GM04503 (cell line): ENCODE data around the gene MYO1B.
A peak's percentile ranks its signal among the peaks of the same experiment; 100 is the strongest.
"Not testable (repeated sequence)": the region's sequence is repeated elsewhere in the genome, so short reads cannot be mapped to it uniquely, and the experiment has no call there.

Source experiments
- DNase-seq: peaks from one replicate; pipeline ENCODE4 v3.0.0-alpha.2; 2012; ENCODE audit warnings: low read depth

MYO1B gene

GRCh38 chr2:191405546-191405945 is 160.3 kb downstream of the MYO1B start:
- DNase-seq, result no peak

GRCh38 chr2:191410646-191411436 is 165.6 kb downstream of the MYO1B start:
- no peak for DNase-seq

- no peak for DNase-seq
Measured at GRCh38 chr2:191411472-191411871, 166.3 kb downstream of the MYO1B start.

DNA sequence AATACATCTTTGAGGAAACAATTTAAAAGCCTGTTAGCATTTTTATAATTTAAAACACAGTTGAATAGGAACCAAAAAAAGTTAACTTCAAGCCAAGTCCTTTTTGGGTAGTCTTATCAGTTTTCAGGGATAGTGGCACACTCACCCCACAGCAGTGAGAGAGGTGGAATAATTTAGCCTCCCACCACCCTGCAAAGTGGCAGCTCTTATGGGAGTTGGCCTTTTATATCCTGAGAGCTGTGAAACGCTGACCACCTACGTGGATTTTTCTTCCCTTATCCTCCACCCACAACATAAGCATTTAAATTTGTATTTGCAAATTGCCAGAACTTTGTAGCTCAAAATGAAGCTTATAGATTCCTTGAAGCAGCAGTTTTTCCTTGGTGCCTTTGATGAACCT is 167.1 kb downstream of the MYO1B start:
- no peak for DNase-seq

DNA sequence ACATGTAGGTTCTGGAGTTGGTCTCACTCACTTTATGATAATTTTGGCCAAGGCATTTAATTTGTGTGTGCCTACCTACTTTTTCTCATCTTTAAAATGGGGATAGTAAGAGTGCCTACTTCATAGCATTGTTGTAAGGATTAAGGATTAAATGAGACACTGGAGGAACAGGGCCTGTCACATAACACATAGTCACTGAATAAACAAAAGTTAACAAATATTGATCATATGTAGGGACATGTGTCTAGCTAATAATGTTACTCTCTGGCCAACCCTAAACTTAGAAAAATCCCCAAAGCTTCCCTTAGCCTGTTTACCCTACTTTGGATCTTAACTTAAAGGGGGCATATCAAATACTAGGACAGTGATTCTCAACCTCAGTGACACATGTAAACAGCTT is 169.9 kb downstream of the MYO1B start:
- DNase-seq, result no peak

DNA sequence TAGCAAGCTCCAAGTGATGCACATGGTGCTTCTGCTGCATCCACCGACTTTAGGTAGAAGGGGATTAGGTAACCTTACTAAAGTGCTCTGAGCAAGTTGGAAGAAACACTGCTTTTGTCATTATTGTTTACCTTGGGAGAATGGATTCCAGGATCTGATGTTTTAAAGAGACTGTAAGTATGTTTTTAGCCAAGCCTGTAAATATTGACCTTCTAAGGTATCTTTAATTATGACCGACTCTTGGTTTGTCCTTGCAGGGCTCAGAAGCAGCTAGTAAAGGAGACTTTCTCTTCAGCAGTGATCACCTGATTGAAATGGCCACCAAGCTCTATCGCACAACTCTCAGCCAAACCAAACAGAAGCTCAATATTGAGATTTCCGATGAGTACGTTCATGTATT is 170.7 kb downstream of the MYO1B start:
- DNase-seq, result no peak

GRCh38 chr2:191417746-191418145 is 172.5 kb downstream of the MYO1B start:
- DNase-seq, result no peak

- DNase-seq, result no peak
Measured at GRCh38 chr2:191421950-191422349, 176.7 kb downstream of the MYO1B start.

GRCh38 chr2:191427031-191427430 is 181.8 kb downstream of the MYO1B start:
- DNase-seq, result no peak

GRCh38 chr2:191428141-191428540 is 182.9 kb downstream of the MYO1B start:
- peak; percentile 43 for DNase-seq

GRCh38 chr2:191430476-191430875 is 185.3 kb downstream of the MYO1B start:
- DNase-seq, result no peak

DNA sequence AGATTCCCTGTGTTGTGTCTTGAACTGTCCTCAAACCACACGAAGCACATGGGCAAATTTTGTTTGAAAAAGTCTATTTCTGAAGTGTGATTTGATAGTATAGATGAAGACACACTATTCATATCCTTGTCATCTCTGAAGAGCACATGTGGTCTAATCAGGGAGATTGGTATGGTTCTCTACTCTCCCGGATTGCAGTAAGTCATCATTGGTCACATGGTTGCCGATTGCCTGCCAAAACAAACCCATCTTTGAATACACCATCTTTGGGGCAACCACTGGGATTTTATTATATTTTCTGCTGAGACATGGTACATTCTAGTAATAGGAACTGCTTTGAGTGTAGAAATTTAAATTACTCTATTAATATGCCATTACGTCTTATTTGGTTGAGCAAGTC is 186.9 kb downstream of the MYO1B start:
- DNase-seq, result no peak

DNA sequence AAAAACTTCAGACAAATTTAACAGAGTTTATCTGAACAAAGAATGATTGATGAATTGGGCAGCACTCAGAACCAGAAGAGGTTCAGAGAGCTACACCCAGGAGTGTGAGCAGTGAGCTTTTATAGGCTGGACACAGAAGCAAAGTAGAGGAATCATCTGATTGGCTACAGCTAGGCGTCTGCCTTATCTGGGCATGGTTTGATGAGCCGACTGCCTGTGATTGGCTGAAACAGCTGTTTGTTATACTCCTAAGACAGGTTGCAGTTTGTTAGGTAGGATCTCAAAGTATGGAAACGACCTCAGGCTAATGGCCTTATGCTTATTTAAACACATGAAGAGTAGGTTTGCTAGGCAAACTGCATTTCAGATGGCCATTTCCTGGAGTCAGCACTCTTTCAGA is 188.9 kb downstream of the MYO1B start:
- no peak for DNase-seq

DNA sequence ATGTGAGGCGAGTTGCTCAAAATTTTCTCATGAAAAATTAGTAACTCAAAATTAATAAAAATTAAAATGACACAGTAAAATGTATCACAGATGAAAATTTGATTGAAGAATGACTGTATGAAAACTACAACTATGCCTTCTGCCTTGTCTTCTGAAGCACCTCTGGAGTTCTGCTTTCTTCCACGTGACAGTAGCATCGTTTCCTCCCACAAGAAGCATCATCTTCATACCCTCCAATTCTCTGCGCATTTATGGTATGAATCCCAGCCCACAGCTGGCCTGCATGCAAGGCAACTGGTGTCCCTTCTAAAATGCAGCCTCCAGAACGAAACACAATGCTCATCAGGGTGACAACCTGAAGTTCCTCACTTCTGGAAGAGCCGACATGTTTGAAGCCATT is 189.9 kb downstream of the MYO1B start:
- DNase-seq, result no peak

GRCh38 chr2:191436368-191437055 is 191.3 kb downstream of the MYO1B start:
- DNase-seq, result no peak

GRCh38 chr2:191439481-191439880 is 194.3 kb downstream of the MYO1B start:
- DNase-seq, result no peak

- DNase-seq, result peak; percentile 69
Measured at GRCh38 chr2:191441496-191442214, 196.5 kb downstream of the MYO1B start.

DNA sequence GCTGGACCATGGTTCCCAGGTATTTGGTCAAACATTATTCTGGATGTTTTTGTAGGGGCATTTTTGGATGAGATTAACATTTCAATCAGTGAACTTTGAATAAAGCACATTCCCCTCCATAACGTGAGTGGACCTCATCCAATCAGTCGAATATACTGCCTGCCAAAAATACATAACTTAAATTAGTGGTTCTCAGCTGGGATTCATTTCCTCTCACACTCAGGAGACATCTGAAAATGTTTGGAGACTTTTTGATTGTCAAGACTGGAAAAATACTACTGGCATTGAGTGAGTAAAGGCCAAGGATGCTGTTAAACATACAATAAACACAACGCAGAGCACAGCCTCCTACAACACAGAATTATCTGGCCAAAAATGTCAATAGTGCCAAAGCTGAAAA is 198.2 kb downstream of the MYO1B start:
- DNase-seq, result no peak

- DNase-seq, result no peak
Measured at GRCh38 chr2:191446910-191447309, 201.7 kb downstream of the MYO1B start.

DNA sequence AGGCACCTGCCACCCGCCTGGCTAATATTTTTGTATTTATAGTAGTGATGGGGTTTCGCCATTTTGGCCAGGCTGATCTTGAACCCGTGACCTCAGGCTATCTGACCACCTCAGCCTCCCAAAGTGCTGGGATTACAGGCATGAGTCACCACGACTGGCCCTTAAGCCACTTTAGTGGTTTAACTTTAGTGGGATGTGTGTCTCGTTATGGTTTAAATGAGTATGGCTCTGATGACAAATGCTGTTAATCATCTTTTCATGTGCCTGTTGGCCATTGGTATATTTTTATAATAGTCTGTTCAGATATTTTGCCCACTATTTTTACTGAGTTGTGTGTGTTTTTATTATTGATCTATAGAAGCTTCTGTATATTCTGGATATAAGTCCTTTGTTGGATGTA is 205.9 kb downstream of the MYO1B start:
- no peak for DNase-seq

DNA sequence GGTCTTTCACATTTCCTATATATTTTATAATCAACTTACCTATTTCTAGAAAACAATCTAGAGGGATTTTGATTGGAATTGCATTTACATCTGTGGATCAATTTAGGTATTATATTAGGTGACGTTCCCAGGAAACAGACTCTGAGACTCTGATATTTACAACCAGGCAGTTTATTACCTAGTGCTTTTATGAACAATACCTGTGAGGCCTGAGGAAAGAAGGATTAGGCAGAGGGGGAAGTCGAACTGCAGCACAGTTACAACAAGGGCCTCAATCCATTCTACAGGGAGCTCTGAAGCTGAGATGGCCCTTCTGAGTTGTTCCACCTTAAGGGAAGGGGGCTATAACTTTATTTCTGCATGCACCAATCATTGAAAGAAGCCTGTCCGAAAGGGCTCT is 206.9 kb downstream of the MYO1B start:
- no peak for DNase-seq

- no peak for DNase-seq
Measured at GRCh38 chr2:191453761-191454160, 208.6 kb downstream of the MYO1B start.

GRCh38 chr2:191456506-191456905 is 211.3 kb downstream of the MYO1B start:
- DNase-seq, result not testable (repeated sequence)
